Endometrium (tissue), 2 donors: ENCODE results near the gene SIX6.

Source experiments
- FAIRE-seq: peaks from 2 replicates; lab custom pipeline; 2012; peaks lifted over from hg19 to GRCh38; lab: Jason Lieb, UNC
- donor health status: control.
- donor health status: control.

Gene SIX6

DNA sequence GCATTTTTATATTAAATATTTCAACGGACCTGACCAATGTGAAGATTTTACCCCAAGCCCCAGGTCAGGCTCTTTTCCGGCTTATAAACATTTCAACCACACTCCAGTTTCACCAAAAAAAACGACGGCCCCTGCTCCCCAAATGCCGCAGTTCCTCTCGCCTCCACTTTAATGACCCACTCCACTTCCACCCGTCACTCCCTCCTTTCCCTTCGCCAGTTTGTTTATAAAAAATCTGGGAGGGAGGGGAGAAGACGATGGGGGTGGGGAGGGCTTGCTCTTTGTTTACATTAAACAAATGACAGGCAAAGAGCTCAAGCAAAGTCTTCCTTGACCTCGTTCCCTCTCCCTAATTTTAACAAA is 5.4 kb downstream of the SIX6 start:
- no peak for FAIRE-seq

DNA sequence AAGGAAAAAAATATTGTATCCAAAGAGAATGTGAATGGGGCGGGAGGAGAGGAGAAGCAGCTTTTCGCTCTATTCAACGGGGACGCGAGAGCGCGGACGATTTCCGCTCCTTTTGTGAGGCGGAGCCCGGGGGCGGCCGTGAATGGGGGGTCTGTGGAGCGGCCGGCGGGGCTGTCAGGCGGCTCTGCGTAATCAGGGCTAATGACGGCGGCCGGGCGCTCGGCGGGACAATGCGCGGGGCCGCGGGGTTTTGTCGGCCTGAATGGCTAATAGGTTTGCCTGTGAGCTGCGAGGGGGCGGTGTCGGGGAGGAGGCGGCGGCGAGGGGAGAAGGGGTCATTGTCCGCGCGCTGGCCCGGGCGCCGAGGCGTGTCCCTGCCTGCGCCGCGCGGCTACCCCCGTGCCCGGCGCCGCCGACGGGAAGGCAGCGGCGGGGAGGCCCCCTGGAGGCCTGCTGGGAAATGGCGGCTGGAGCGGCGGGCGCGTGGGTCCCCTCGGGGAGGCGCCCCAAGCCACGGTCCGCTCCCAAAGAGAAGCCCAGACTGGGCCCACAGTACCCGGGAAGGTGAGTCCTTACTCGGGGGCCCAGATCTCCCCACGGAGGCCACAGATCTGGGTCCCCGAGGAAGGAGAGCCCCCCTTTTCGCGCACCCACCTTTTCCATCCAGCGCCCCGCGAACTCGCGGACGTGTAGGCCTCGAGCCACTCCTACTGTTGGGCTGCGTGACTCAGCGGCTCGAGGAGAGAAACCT is 6.0 kb downstream of the SIX6 start:
- no peak for FAIRE-seq

DNA sequence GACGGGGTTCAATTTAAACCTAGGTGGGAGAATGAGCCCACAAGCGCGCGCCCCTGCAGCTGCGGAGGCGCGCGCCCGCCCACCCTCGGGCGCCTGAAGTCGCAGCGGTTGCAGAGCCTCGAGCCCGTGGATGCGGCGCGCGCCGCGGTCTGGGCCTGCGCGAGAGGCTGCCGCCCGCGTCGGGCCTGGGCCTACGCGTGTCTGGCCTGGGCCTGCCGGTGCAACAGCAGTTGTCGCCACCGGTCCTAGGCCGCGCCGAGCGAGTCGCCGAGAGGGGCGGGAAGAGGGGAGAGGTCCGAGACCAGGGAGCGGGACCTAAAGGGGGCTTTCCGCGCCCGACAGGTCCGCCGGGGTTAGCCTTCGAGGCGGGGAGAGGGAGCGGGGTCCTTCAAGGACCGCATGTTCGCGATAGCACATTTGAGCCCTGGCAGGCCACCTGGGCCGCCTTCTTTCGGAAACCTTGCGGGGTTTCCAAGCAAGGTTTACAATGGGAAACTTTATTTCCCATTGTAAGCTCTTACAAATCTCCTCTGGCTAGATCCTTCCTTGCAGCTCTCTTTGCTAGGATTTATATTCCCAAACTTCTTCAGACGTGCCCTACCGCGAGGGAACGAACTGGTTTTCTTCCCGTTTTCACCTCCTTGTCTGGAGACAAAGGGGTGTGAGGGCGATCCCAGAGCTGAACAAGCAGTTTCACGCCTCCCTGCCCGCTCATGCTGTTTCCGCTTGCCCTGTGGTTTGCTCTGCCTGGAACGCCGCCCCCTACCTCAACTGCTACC is 6.8 kb downstream of the SIX6 start:
- FAIRE-seq = no peak

DNA sequence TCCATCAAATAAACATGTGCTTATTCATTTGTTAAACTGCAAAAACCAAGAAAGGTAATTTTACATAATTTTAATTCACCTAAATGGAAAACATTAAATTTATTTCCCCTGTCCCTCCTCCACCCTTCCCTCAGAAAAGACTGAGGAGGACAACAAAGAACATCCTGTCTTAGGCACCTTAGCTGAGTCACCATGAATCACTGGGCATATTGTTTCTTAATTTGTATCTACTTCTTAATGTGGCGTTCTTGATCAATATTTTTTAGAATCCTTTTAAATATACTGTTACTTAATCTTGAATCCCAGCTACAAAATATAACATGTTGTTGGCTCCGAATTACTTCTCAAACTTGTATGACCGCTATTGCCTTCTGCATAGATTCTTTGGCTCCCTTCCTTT is 23.5 kb downstream of the SIX6 start:
- no peak for FAIRE-seq

DNA sequence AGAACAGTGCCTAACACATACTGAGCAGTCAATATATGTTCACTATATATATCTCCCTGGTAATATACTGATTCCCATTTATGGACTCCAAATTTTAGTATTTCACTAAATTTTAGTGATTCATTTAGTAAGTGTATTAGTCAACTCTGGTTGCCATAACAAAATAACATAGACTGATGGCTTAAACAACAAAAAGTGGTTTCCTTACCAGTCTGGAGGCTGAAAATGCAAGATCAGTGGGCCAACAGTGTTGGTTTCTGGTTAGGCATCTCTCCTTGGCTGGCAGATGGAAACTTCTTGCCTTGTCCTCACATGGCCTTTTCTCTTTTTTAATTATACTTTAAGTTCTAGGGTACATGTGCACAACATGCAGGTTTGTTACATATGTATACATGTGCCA is 28.7 kb downstream of the SIX6 start:
- no peak for FAIRE-seq

DNA sequence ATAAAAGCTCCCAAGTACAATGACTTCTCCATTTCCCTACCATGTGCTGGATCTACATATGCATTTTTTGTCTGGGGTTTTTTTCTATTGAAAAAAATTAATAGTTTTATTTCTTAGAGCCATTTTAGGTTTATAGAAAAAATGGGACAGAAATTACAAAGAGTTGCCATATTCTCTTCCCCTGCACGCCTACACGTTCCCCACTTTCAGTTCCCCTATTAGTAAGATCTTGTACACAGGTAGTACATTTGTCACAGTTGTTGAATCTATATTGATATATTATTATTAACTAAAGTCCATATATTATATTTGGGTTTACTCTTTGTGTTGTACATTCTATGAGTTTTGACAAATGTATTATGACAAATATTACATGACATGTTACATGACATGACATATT is 35.7 kb downstream of the SIX6 start:
- no peak for FAIRE-seq

DNA sequence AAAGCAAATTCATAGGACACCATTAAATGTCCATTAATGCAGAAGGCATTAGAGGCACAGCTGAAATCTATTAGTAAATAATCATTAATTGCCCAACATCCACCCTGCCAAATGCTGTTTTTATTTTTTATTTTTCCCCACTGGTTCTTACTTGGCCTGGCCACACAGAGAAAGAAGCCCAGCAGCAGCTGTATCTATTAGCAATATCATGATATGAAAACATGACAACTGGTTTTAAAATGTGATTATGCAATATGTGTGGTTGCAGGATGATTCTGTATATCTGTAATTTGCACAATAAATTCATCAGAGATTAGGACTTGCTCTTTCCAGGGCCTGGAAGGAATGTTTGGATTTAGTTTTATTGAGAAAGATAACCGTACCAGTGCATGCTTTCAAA is 44.9 kb downstream of the SIX6 start:
- no peak for FAIRE-seq

DNA sequence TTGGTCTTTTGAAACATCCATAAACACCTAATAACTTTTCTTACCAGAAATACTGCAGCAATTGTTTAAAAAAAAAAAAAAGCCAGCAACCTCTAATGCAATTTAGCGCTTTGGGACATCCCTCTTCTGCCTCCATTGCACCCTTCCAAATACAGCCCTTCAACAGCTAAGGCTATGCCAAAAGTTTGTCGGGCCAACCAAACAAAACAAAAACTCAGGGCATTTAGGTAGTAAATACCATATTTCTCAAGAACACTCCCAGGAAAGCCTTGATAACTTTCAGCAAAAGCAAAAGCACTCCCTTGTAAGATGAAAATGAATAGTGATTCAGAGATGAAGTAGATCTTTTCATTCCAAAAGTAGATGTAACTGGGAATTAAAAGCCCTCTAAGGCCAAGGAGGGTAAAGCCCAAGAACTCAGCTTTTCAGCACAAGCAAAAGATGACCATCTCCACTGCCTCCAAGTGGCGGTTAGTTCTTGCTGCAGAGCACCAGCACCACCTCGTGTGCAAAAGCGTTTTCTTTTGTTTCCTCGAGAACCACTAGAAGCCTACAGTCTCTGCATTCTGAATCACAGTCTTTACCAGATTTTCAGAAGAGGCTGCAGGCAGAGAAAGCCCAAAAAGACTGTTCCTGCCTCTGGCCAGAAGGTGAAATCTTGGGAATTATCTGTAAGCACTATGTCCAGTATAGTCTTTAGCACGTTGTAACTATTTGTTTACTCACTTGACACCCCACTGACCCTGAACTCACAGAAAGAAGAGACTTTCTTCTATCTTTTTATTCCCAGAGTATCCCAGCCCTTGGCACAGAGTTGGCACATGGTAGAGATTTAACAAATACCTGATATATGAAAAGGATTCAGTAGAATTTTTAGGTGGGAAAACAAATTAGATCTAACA is 53.1 kb downstream of the SIX6 start:
- no peak for FAIRE-seq
